ENCODE results near the gene ZNF552. TPM values are rescaled to one million over a fixed set of nuclear protein-coding genes. Genes with fewer than 3 reads are reported as not detected.

Gene ZNF552
- total RNA-seq, 1 experiment from 2014 or later = 13.1 TPM

DNA sequence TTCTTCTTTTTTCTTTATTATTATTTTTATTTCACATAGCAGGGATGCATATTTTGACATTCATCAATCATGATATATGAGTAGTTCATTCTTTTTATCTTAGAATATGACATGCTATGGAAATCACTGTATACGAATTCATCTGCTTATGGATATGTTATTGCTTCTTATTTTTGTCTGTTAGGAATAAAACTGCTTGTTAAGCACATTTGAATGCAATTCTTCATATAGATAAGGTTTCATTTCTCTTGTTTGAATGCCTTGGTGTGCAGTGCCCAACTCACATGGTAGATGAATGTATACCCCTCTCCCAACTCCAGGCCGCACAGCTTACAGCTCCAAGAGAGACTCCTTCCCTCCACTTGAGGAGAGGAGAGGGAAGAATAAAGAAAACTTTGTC is 56.8 kb downstream of the ZNF552 start:
- ChIA-PET CTCF (no interaction called here), POLR2A (no interaction called here)
- Mint-ChIP-seq H3K4me3 (no peak overlapping the region), H3K27ac (no peak overlapping the region), H3K4me1 (no peaks in the 10 kb centered on the region), H3K27me3 (ENCODE audit: low read depth) (no peaks in the 10 kb centered on the region), H3K36me3 (peaks cover 64% of the 10 kb centered on the region), H3K9me3 (peaks cover 4% of the 10 kb centered on the region; the same call in 1 of the 2 replicates)
- TF ChIP-seq ZNF671 (CRISPR knock-in tag; IDR thresholded peaks at IDR 0.05) (no peak), JUN (CRISPR knock-in tag; IDR thresholded peaks at IDR 0.05) (no peak), MYBL2 (CRISPR knock-in tag; IDR thresholded peaks at IDR 0.05) (no peak), JAZF1 (CRISPR knock-in tag; IDR thresholded peaks at IDR 0.05) (no peak), SP1 (CRISPR knock-in tag; conservative IDR thresholded peaks at IDR 0.05) (no peak), ZNF138 (CRISPR knock-in tag; conservative IDR thresholded peaks at IDR 0.05) (no peak), FOXJ3 (CRISPR knock-in tag; IDR thresholded peaks at IDR 0.05; ENCODE audit: borderline replicate concordance) (no peak), SMAD3 (CRISPR knock-in tag; IDR thresholded peaks at IDR 0.05; ENCODE audit: borderline replicate concordance) (no peak), ZNF317 (CRISPR knock-in tag; IDR thresholded peaks at IDR 0.05; ENCODE audit: borderline replicate concordance, low read depth) (no peak), SOX15 (CRISPR knock-in tag; IDR thresholded peaks at IDR 0.05) (no peak)
- TF ChIP-seq, protein P1, sequence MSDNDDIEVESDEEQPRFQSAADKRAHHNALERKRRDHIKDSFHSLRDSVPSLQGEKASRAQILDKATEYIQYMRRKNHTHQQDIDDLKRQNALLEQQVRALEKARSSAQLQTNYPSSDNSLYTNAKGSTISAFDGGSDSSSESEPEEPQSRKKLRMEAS (CRISPR knock-in tag; IDR thresholded peaks at IDR 0.05) = no peak
- TF ChIP-seq, protein P2, sequence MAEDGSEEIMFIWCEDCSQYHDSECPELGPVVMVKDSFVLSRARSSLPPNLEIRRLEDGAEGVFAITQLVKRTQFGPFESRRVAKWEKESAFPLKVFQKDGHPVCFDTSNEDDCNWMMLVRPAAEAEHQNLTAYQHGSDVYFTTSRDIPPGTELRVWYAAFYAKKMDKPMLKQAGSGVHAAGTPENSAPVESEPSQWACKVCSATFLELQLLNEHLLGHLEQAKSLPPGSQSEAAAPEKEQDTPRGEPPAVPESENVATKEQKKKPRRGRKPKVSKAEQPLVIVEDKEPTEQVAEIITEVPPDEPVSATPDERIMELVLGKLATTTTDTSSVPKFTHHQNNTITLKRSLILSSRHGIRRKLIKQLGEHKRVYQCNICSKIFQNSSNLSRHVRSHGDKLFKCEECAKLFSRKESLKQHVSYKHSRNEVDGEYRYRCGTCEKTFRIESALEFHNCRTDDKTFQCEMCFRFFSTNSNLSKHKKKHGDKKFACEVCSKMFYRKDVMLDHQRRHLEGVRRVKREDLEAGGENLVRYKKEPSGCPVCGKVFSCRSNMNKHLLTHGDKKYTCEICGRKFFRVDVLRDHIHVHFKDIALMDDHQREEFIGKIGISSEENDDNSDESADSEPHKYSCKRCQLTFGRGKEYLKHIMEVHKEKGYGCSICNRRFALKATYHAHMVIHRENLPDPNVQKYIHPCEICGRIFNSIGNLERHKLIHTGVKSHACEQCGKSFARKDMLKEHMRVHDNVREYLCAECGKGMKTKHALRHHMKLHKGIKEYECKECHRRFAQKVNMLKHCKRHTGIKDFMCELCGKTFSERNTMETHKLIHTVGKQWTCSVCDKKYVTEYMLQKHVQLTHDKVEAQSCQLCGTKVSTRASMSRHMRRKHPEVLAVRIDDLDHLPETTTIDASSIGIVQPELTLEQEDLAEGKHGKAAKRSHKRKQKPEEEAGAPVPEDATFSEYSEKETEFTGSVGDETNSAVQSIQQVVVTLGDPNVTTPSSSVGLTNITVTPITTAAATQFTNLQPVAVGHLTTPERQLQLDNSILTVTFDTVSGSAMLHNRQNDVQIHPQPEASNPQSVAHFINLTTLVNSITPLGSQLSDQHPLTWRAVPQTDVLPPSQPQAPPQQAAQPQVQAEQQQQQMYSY (CRISPR knock-in tag; IDR thresholded peaks at IDR 0.05) = no peak
- TF ChIP-seq, protein P3, sequence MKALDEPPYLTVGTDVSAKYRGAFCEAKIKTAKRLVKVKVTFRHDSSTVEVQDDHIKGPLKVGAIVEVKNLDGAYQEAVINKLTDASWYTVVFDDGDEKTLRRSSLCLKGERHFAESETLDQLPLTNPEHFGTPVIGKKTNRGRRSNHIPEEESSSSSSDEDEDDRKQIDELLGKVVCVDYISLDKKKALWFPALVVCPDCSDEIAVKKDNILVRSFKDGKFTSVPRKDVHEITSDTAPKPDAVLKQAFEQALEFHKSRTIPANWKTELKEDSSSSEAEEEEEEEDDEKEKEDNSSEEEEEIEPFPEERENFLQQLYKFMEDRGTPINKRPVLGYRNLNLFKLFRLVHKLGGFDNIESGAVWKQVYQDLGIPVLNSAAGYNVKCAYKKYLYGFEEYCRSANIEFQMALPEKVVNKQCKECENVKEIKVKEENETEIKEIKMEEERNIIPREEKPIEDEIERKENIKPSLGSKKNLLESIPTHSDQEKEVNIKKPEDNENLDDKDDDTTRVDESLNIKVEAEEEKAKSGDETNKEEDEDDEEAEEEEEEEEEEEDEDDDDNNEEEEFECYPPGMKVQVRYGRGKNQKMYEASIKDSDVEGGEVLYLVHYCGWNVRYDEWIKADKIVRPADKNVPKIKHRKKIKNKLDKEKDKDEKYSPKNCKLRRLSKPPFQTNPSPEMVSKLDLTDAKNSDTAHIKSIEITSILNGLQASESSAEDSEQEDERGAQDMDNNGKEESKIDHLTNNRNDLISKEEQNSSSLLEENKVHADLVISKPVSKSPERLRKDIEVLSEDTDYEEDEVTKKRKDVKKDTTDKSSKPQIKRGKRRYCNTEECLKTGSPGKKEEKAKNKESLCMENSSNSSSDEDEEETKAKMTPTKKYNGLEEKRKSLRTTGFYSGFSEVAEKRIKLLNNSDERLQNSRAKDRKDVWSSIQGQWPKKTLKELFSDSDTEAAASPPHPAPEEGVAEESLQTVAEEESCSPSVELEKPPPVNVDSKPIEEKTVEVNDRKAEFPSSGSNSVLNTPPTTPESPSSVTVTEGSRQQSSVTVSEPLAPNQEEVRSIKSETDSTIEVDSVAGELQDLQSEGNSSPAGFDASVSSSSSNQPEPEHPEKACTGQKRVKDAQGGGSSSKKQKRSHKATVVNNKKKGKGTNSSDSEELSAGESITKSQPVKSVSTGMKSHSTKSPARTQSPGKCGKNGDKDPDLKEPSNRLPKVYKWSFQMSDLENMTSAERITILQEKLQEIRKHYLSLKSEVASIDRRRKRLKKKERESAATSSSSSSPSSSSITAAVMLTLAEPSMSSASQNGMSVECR (CRISPR knock-in tag; IDR thresholded peaks at IDR 0.05; ENCODE audit: borderline replicate concordance) = no peak
- TF ChIP-seq, protein P4, sequence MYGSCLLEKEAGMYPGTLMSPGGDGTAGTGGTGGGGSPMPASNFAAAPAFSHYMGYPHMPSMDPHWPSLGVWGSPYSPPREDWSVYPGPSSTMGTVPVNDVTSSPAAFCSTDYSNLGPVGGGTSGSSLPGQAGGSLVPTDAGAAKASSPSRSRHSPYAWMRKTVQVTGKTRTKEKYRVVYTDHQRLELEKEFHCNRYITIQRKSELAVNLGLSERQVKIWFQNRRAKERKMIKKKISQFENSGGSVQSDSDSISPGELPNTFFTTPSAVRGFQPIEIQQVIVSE (CRISPR knock-in tag; IDR thresholded peaks at IDR 0.05; ENCODE audit: borderline replicate concordance) = no peak
- TF ChIP-seq, protein P5, sequence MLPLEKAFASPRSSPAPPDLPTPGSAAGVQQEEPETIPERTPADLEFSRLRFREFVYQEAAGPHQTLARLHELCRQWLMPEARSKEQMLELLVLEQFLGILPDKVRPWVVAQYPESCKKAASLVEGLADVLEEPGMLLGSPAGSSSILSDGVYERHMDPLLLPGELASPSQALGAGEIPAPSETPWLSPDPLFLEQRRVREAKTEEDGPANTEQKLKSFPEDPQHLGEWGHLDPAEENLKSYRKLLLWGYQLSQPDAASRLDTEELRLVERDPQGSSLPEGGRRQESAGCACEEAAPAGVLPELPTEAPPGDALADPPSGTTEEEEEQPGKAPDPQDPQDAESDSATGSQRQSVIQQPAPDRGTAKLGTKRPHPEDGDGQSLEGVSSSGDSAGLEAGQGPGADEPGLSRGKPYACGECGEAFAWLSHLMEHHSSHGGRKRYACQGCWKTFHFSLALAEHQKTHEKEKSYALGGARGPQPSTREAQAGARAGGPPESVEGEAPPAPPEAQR (CRISPR knock-in tag; IDR thresholded peaks at IDR 0.05) = no peak
- TF ChIP-seq, protein P6, sequence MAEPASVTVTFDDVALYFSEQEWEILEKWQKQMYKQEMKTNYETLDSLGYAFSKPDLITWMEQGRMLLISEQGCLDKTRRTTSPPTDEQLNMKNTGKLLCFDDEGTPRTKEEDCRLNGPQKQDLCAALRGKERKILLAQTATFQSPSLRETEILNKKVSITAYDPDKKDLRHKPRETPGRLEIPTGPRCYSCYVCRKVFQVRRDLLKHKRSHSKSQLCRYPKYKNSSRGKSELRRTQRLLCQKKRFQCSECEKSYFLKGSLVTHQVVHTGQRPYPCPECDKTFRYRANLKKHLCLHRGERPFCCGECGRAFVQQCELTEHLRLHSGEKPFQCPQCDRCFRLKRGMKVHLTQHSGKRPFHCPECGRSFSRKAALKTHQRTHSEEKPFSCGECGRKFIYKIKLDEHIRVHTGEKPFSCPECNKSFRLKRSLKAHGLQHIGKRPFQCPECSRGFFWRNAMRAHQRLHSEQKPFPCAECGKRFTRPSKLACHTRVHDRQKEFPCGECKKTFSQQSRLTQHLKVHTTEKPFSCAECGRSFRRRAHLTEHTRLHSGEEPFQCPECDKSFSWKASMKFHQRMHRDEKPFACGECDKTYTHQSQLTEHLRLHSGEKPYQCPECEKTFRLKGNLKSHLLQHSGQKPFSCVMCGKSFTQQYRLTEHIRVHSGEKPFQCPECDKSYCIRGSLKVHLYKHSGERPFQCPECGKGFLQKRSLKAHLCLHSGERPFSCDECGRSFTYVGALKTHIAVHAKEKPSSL (CRISPR knock-in tag; conservative IDR thresholded peaks at IDR 0.05) = no peak
- TF ChIP-seq, protein P7, sequence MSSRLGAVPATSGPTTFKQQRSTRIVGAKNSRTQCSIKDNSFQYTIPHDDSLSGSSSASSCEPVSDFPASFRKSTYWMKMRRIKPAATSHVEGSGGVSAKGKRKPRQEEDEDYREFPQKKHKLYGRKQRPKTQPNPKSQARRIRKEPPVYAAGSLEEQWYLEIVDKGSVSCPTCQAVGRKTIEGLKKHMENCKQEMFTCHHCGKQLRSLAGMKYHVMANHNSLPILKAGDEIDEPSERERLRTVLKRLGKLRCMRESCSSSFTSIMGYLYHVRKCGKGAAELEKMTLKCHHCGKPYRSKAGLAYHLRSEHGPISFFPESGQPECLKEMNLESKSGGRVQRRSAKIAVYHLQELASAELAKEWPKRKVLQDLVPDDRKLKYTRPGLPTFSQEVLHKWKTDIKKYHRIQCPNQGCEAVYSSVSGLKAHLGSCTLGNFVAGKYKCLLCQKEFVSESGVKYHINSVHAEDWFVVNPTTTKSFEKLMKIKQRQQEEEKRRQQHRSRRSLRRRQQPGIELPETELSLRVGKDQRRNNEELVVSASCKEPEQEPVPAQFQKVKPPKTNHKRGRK (CRISPR knock-in tag; IDR thresholded peaks at IDR 0.05; ENCODE audit: borderline replicate concordance) = no peak
- TF ChIP-seq, protein P8, sequence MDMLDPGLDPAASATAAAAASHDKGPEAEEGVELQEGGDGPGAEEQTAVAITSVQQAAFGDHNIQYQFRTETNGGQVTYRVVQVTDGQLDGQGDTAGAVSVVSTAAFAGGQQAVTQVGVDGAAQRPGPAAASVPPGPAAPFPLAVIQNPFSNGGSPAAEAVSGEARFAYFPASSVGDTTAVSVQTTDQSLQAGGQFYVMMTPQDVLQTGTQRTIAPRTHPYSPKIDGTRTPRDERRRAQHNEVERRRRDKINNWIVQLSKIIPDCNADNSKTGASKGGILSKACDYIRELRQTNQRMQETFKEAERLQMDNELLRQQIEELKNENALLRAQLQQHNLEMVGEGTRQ (CRISPR knock-in tag; IDR thresholded peaks at IDR 0.05) = no peak
- TF ChIP-seq, protein P9, sequence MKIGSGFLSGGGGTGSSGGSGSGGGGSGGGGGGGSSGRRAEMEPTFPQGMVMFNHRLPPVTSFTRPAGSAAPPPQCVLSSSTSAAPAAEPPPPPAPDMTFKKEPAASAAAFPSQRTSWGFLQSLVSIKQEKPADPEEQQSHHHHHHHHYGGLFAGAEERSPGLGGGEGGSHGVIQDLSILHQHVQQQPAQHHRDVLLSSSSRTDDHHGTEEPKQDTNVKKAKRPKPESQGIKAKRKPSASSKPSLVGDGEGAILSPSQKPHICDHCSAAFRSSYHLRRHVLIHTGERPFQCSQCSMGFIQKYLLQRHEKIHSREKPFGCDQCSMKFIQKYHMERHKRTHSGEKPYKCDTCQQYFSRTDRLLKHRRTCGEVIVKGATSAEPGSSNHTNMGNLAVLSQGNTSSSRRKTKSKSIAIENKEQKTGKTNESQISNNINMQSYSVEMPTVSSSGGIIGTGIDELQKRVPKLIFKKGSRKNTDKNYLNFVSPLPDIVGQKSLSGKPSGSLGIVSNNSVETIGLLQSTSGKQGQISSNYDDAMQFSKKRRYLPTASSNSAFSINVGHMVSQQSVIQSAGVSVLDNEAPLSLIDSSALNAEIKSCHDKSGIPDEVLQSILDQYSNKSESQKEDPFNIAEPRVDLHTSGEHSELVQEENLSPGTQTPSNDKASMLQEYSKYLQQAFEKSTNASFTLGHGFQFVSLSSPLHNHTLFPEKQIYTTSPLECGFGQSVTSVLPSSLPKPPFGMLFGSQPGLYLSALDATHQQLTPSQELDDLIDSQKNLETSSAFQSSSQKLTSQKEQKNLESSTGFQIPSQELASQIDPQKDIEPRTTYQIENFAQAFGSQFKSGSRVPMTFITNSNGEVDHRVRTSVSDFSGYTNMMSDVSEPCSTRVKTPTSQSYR (CRISPR knock-in tag; IDR thresholded peaks at IDR 0.05) = no peak
- DNase-seq (ENCODE audit: low spot score) (no peak), ATAC-seq (no peak)
